Measurements from ENCODE around the gene PRCC.
"Not testable (repeated sequence)": the region's sequence is repeated elsewhere in the genome, so short reads cannot be mapped to it uniquely, and the experiment has no call there.

The PRCC gene

GRCh38 chr1:156765136-156765535 is 2.2 kb upstream of the PRCC start:
- not testable (repeated sequence) for DNase-seq (ENCODE audit: low spot score)

GRCh38 chr1:156765666-156766065 is 1.7 kb upstream of the PRCC start:
- DNase-seq (ENCODE audit: low spot score), result no peak

GRCh38 chr1:156766298-156767100 is 836 bp upstream of the PRCC start:
- DNase-seq (ENCODE audit: low spot score), result no peak

- no peak for DNase-seq (ENCODE audit: low spot score)
Measured at GRCh38 chr1:156767879-156768604, 707 bp downstream of the PRCC start.

- no peak for DNase-seq (ENCODE audit: low spot score)
Measured at GRCh38 chr1:156768610-156769295, 1.4 kb downstream of the PRCC start.

GRCh38 chr1:156772222-156772621 is 4.9 kb downstream of the PRCC start:
- DNase-seq (ENCODE audit: low spot score), result no peak

- DNase-seq (ENCODE audit: low spot score), result no peak
Measured at GRCh38 chr1:156772728-156773497, 5.6 kb downstream of the PRCC start.

- DNase-seq (ENCODE audit: low spot score), result no peak
Measured at GRCh38 chr1:156773607-156774006, 6.3 kb downstream of the PRCC start.

- DNase-seq (ENCODE audit: low spot score), result no peak
Measured at GRCh38 chr1:156775799-156776198, 8.5 kb downstream of the PRCC start.

- DNase-seq (ENCODE audit: low spot score), result no peak
Measured at GRCh38 chr1:156776942-156777341, 9.6 kb downstream of the PRCC start.

- DNase-seq (ENCODE audit: low spot score), result no peak
Measured at GRCh38 chr1:156777573-156777972, 10.2 kb downstream of the PRCC start.

- DNase-seq (ENCODE audit: low spot score), result no peak
Measured at GRCh38 chr1:156781585-156782186, 14.4 kb downstream of the PRCC start.

- DNase-seq (ENCODE audit: low spot score), result no peak
Measured at GRCh38 chr1:156785458-156785857, 18.1 kb downstream of the PRCC start.

- DNase-seq (ENCODE audit: low spot score), result no peak
Measured at GRCh38 chr1:156786640-156787039, 19.3 kb downstream of the PRCC start.

GRCh38 chr1:156788136-156788535 is 20.8 kb downstream of the PRCC start:
- DNase-seq (ENCODE audit: low spot score), result no peak

- DNase-seq (ENCODE audit: low spot score), result no peak
Measured at GRCh38 chr1:156789621-156790318, 22.4 kb downstream of the PRCC start.

- DNase-seq (ENCODE audit: low spot score), result no peak
Measured at GRCh38 chr1:156794506-156795373, 27.4 kb downstream of the PRCC start.

- DNase-seq (ENCODE audit: low spot score), result no peak
Measured at GRCh38 chr1:156795374-156795733, 28.0 kb downstream of the PRCC start.

- no peak for DNase-seq (ENCODE audit: low spot score)
Measured at GRCh38 chr1:156795787-156796186, 28.5 kb downstream of the PRCC start.
